HEK293 (cell line): ENCODE measurements around the gene GPT2.
A peak's percentile ranks its signal among the peaks of the same experiment; 100 is the strongest.

ENCODE experiments used
- HOXC10 ChIP-seq: sonication (generic); formaldehyde crosslinking; IDR thresholded peaks from 2 replicates; pipeline ENCODE4 v1.8.1; 2023; ENCODE audit warnings: mild to moderate bottlenecking, missing genetic modification reagents
- KLF1 ChIP-seq: fragments of 450-650 bp; formaldehyde crosslinking; IDR thresholded peaks from 2 replicates; pipeline ENCODE4 v1.5.1; 2016; ENCODE audit warnings: missing biosample characterization, missing genetic modification characterization
- MZF1 ChIP-seq: fragments of 450-650 bp; formaldehyde crosslinking; IDR thresholded peaks from 2 replicates; pipeline ENCODE4 v1.5.1; 2017; ENCODE audit warnings: missing biosample characterization, missing genetic modification characterization, borderline replicate concordance
- TSHZ1 ChIP-seq: fragments of 450-650 bp; formaldehyde crosslinking; IDR thresholded peaks from 2 replicates; pipeline ENCODE4 v1.5.1; 2016; ENCODE audit warnings: missing biosample characterization, missing genetic modification characterization, borderline replicate concordance
- YY1 ChIP-seq: fragments of 450-650 bp; formaldehyde crosslinking; IDR thresholded peaks from 2 replicates; pipeline ENCODE4 v1.5.1; 2018; ENCODE audit warnings: missing biosample characterization, missing genetic modification characterization
- ZBTB26 ChIP-seq: fragments of 450-650 bp; formaldehyde crosslinking; optimal IDR thresholded peaks from 2 replicates; pipeline ENCODE3; 2016; ENCODE audit warnings: missing biosample characterization, mild to moderate bottlenecking, missing genetic modification characterization
- ZBTB8A ChIP-seq: fragments of 450-650 bp; formaldehyde crosslinking; IDR thresholded peaks from 2 replicates; pipeline ENCODE4 v1.5.1; 2016; ENCODE audit warnings: missing biosample characterization, missing genetic modification characterization
- ZNF16 ChIP-seq: fragments of 450-650 bp; formaldehyde crosslinking; IDR thresholded peaks from 2 replicates; pipeline ENCODE4 v1.5.1; 2016; ENCODE audit warnings: low read depth, missing biosample characterization, missing genetic modification characterization
- ZNF169 ChIP-seq: fragments of 450-650 bp; formaldehyde crosslinking; IDR thresholded peaks from 2 replicates; pipeline ENCODE4 v1.5.1; 2016; ENCODE audit warnings: missing biosample characterization, missing genetic modification characterization
- ZNF19 ChIP-seq: fragments of 450-650 bp; formaldehyde crosslinking; IDR thresholded peaks from 2 replicates; pipeline ENCODE4; 2016; ENCODE audit warnings: missing biosample characterization, missing genetic modification characterization, low read depth
- ZNF23 ChIP-seq: fragments of 450-650 bp; formaldehyde crosslinking; IDR thresholded peaks from 2 replicates; pipeline ENCODE4 v1.5.1; 2016; ENCODE audit warnings: missing biosample characterization, missing genetic modification characterization, borderline replicate concordance
- ZNF248 ChIP-seq: fragments of 450-650 bp; formaldehyde crosslinking; IDR thresholded peaks from 2 replicates; pipeline ENCODE4 v1.5.1; 2017; ENCODE audit warnings: missing biosample characterization, missing genetic modification characterization
- ZNF266 ChIP-seq: fragments of 450-650 bp; formaldehyde crosslinking; IDR thresholded peaks from 2 replicates; pipeline ENCODE4 v1.5.1; 2016; ENCODE audit warnings: missing biosample characterization, missing genetic modification characterization, low read depth
- ZNF274 ChIP-seq, 2 experiments: fragments of 200-500 bp in 1 of 2; fragments of 450-650 bp in 1 of 2; sonication (Bioruptor generic) in 1 of 2; formaldehyde crosslinking in 1 of 2; IDR thresholded peaks; 2 replicates each; pipeline versions ENCODE4 v1.5.1 to v1.6.1; 2014 to 2016; ENCODE audit warnings: borderline replicate concordance in 1 of 2, inconsistent platforms in 1 of 2, low read length in 1 of 2, missing biosample characterization in 1 of 2, missing genetic modification characterization in 1 of 2
- ZNF302 ChIP-seq: fragments of 450-650 bp; formaldehyde crosslinking; IDR thresholded peaks from 2 replicates; pipeline ENCODE4 v1.5.1; 2016; ENCODE audit warnings: missing biosample characterization, missing genetic modification characterization, low read depth
- ZNF341 ChIP-seq: fragments of 450-650 bp; formaldehyde crosslinking; IDR thresholded peaks from 2 replicates; pipeline ENCODE4; 2016; ENCODE audit warnings: low read depth, missing biosample characterization, missing genetic modification characterization
- ZNF449 ChIP-seq: fragments of 450-650 bp; formaldehyde crosslinking; IDR thresholded peaks from 2 replicates; pipeline ENCODE4 v1.5.1; 2017; ENCODE audit warnings: missing biosample characterization, mild to moderate bottlenecking, missing genetic modification characterization, moderate library complexity
- ZNF510 ChIP-seq: fragments of 450-650 bp; formaldehyde crosslinking; IDR thresholded peaks from 2 replicates; pipeline ENCODE4 v1.5.1; 2018; ENCODE audit warnings: mild to moderate bottlenecking, missing genetic modification characterization, missing biosample characterization; ENCODE audit not compliant: insufficient replicate concordance
- ZNF521 ChIP-seq: fragments of 450-650 bp; formaldehyde crosslinking; IDR thresholded peaks from 2 replicates; pipeline ENCODE4 v1.5.1; 2017; ENCODE audit warnings: missing biosample characterization, mild to moderate bottlenecking, missing genetic modification characterization
- ZNF600 ChIP-seq: fragments of 450-650 bp; formaldehyde crosslinking; IDR thresholded peaks from 2 replicates; pipeline ENCODE4 v1.5.1; 2016; ENCODE audit warnings: missing biosample characterization, missing genetic modification characterization
- ZNF629 ChIP-seq: fragments of 450-650 bp; formaldehyde crosslinking; IDR thresholded peaks from 2 replicates; pipeline ENCODE4 v1.5.1; 2017; ENCODE audit warnings: missing biosample characterization, missing genetic modification characterization
- ZNF660 ChIP-seq: fragments of 450-650 bp; IDR thresholded peaks from 2 replicates; pipeline ENCODE4 v1.5.1; 2018; ENCODE audit warnings: missing biosample characterization, mild to moderate bottlenecking, missing genetic modification characterization
- ZNF670 ChIP-seq: fragments of 450-650 bp; formaldehyde crosslinking; IDR thresholded peaks from 2 replicates; pipeline ENCODE4 v1.5.1; 2016; ENCODE audit warnings: missing biosample characterization, missing genetic modification characterization, low read depth
- ZNF777 ChIP-seq: fragments of 450-650 bp; formaldehyde crosslinking; IDR thresholded peaks from 2 replicates; pipeline ENCODE4 v1.5.1; 2017; ENCODE audit warnings: missing biosample characterization, missing genetic modification characterization, borderline replicate concordance
- ZNF843 ChIP-seq: fragments of 450-650 bp; formaldehyde crosslinking; IDR thresholded peaks from 2 replicates; pipeline ENCODE4 v1.5.1; 2016; ENCODE audit warnings: missing biosample characterization, missing genetic modification characterization
- ZSCAN23 ChIP-seq: fragments of 450-650 bp; formaldehyde crosslinking; IDR thresholded peaks from 2 replicates; pipeline ENCODE4 v1.5.1; 2016; ENCODE audit warnings: missing biosample characterization, missing genetic modification characterization
- TF ChIP-seq, protein P1 (sequence below): fragments of 450-650 bp; formaldehyde crosslinking; IDR thresholded peaks from 2 replicates; pipeline ENCODE4 v1.5.1; 2017; ENCODE audit warnings: missing biosample characterization, missing genetic modification characterization
- TF ChIP-seq, protein P2 (sequence below): fragments of 450-650 bp; formaldehyde crosslinking; IDR thresholded peaks from 2 replicates; pipeline ENCODE4 v1.5.1; 2016; ENCODE audit warnings: missing biosample characterization, missing genetic modification characterization
- TF ChIP-seq, protein P3 (sequence below): fragments of 450-650 bp; formaldehyde crosslinking; IDR thresholded peaks from 2 replicates; pipeline ENCODE4 v1.5.1; 2016; ENCODE audit warnings: missing biosample characterization, missing genetic modification characterization

The GPT2 gene

GRCh38 chr16:46973207-46973995 is 89.2 kb downstream of the GPT2 start, which contains the start of gene DNAJA2 (continued):
- 0 out of 2 replicates have a peak, but pooled peaks have one; percentile 38 for TF ChIP-seq ZNF449 (tag by site-specific recombination)
- no peak for TF ChIP-seq ZNF777 (tag by site-specific recombination)
- no peak for TF ChIP-seq HOXC10 (CRISPR knock-in tag)
- TF ChIP-seq ZNF843 (tag by site-specific recombination), result peak; percentile 51
- no peak for TF ChIP-seq ZNF23 (tag by site-specific recombination)
- no peak for TF ChIP-seq ZNF248 (tag by site-specific recombination)
- no peak for TF ChIP-seq ZNF19 (tag by site-specific recombination)
- TF ChIP-seq, protein P1, sequence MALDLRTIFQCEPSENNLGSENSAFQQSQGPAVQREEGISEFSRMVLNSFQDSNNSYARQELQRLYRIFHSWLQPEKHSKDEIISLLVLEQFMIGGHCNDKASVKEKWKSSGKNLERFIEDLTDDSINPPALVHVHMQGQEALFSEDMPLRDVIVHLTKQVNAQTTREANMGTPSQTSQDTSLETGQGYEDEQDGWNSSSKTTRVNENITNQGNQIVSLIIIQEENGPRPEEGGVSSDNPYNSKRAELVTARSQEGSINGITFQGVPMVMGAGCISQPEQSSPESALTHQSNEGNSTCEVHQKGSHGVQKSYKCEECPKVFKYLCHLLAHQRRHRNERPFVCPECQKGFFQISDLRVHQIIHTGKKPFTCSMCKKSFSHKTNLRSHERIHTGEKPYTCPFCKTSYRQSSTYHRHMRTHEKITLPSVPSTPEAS (tag by site-specific recombination), result no peak
- TF ChIP-seq ZNF274 (IDR thresholded peaks at IDR 0.05; ENCODE audit: low read length), result no peak
- TF ChIP-seq ZNF274 (tag by site-specific recombination; IDR thresholded peaks at IDR 0.05; ENCODE audit: borderline replicate concordance), result no peak
- no peak for TF ChIP-seq ZNF16 (tag by site-specific recombination)
- no peak for TF ChIP-seq ZNF521 (tag by site-specific recombination)
- TF ChIP-seq ZNF341 (tag by site-specific recombination), result no peak
- no peak for TF ChIP-seq ZNF266 (tag by site-specific recombination)
- peak; percentile 93 for TF ChIP-seq ZBTB26 (tag by site-specific recombination)
- TF ChIP-seq ZNF660, result peak; percentile 84; the same call in 1 of the 2 replicates
- TF ChIP-seq ZNF302 (tag by site-specific recombination), result no peak
- peak; percentile 69 for TF ChIP-seq ZNF629 (tag by site-specific recombination)
- TF ChIP-seq MZF1 (tag by site-specific recombination), result no peak
- TF ChIP-seq YY1 (tag by site-specific recombination), result peak; percentile 29; the same call in 1 of the 2 replicates
- TF ChIP-seq TSHZ1 (tag by site-specific recombination), result no peak
- TF ChIP-seq ZNF169, result no peak
- TF ChIP-seq, protein P2, sequence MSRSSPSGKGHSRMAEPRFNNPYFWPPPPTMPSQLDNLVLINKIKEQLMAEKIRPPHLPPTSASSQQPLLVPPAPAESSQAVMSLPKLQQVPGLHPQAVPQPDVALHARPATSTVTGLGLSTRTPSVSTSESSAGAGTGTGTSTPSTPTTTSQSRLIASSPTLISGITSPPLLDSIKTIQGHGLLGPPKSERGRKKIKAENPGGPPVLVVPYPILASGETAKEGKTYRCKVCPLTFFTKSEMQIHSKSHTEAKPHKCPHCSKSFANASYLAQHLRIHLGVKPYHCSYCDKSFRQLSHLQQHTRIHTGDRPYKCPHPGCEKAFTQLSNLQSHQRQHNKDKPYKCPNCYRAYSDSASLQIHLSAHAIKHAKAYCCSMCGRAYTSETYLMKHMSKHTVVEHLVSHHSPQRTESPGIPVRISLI (tag by site-specific recombination), result no peak
- no peak for TF ChIP-seq ZNF510 (tag by site-specific recombination)
- TF ChIP-seq, protein P3, sequence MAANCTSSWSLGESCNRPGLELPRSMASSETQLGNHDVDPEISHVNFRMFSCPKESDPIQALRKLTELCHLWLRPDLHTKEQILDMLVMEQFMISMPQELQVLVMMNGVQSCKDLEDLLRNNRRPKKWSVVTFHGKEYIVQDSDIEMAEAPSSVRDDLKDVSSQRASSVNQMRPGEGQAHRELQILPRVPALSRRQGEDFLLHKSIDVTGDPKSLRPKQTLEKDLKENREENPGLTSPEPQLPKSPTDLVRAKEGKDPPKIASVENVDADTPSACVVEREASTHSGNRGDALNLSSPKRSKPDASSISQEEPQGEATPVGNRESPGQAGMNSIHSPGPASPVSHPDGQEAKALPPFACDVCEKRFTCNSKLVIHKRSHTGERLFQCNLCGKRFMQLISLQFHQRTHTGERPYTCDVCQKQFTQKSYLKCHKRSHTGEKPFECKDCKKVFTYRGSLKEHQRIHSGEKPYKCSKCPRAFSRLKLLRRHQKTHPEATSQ (tag by site-specific recombination), result no peak
- peak; percentile 16; the same call in 1 of the 2 replicates for TF ChIP-seq KLF1 (tag by site-specific recombination)
- no peak for TF ChIP-seq ZNF670 (tag by site-specific recombination)
- TF ChIP-seq ZNF600 (tag by site-specific recombination), result no peak
- TF ChIP-seq ZSCAN23 (tag by site-specific recombination), result 0 out of 2 replicates have a peak, but pooled peaks have one; percentile 13
- TF ChIP-seq ZBTB8A (tag by site-specific recombination), result no peak
